DND-41 (cell line): ENCODE measurements around the gene DARS2.

Experiments
- ATAC-seq: fragments of 200-7000 bp; cut with Tn5 transposase; 3 replicates; pipeline ENCODE4 v1.9.1; 2021; ENCODE audit warnings: low read depth; ENCODE audit not compliant: insufficient read depth
- DNase-seq: peaks from one replicate; pipeline ENCODE4 v3.0.0-alpha.2; 2020
- H2AFZ ChIP-seq: 2 replicates; pipeline ENCODE4 v1.6.0; 2012; ENCODE audit warnings: low read depth, low read length
- H3K27ac ChIP-seq: 2 replicates; pipeline ENCODE4 v1.5.1; 2012; ENCODE audit warnings: low read length, inconsistent platforms
- H3K27me3 ChIP-seq: fragments of 200-600 bp; sonication (generic); 2 replicates; pipeline ENCODE4 v1.6.0; 2012; ENCODE audit warnings: low read length, mild to moderate bottlenecking, inconsistent platforms; ENCODE audit not compliant: insufficient read depth, poor library complexity
- H3K36me3 ChIP-seq: 2 replicates; pipeline ENCODE4 v1.5.1; 2012; ENCODE audit warnings: low read length, inconsistent platforms; ENCODE audit not compliant: insufficient read depth
- H3K4me1 ChIP-seq: 2 replicates; pipeline ENCODE4 v1.5.1; 2012; ENCODE audit warnings: mild to moderate bottlenecking, low read length; ENCODE audit not compliant: insufficient read depth
- H3K4me2 ChIP-seq: 2 replicates; pipeline ENCODE4 v1.6.0; 2012; ENCODE audit warnings: mild to moderate bottlenecking, moderate library complexity, low read length, inconsistent platforms; ENCODE audit not compliant: insufficient read depth
- H3K4me3 ChIP-seq, 2 experiments: fragments of 200-600 bp in 1 of 2; shearing (Covaris generic) in 1 of 2; 2 replicates each; pipeline ENCODE4 v1.5.1; 2012 to 2016; ENCODE audit warnings: inconsistent platforms in 2 of 2, low read length in 2 of 2, mild to moderate bottlenecking in 2 of 2, low read depth in 1 of 2, moderate library complexity in 1 of 2
- H3K79me2 ChIP-seq: 2 replicates; pipeline ENCODE4 v1.6.0; 2012; ENCODE audit warnings: low read length, inconsistent platforms; ENCODE audit not compliant: insufficient read depth
- H3K9ac ChIP-seq: 2 replicates; pipeline ENCODE4 v1.6.0; 2012; ENCODE audit warnings: low read depth, mild to moderate bottlenecking, inconsistent platforms, low read length, moderate library complexity
- H3K9me3 ChIP-seq: 2 replicates; pipeline ENCODE4 v1.5.1; 2012; ENCODE audit warnings: low read length, moderate library complexity, mild to moderate bottlenecking, inconsistent platforms; ENCODE audit not compliant: insufficient read depth, severe bottlenecking
- H4K20me1 ChIP-seq: 2 replicates; pipeline ENCODE4 v1.6.0; 2012; ENCODE audit warnings: low read length; ENCODE audit not compliant: insufficient read depth
- EZH2 ChIP-seq: IDR thresholded peaks from 3 replicates; pipeline ENCODE4 v1.6.1; 2012; ENCODE audit warnings: borderline replicate concordance, low read depth, mild to moderate bottlenecking, moderate library complexity, low read length, inconsistent platforms; ENCODE audit not compliant: severe bottlenecking
- TF ChIP-seq, protein P1 (sequence below): IDR thresholded peaks from 2 replicates; pipeline ENCODE4 v1.5.1; 2012; ENCODE audit warnings: borderline replicate concordance, low read length, moderate library complexity, mild to moderate bottlenecking; ENCODE audit not compliant: poor library complexity, severe bottlenecking; ENCODE audit errors: extremely low read depth

DARS2 gene, protein sequence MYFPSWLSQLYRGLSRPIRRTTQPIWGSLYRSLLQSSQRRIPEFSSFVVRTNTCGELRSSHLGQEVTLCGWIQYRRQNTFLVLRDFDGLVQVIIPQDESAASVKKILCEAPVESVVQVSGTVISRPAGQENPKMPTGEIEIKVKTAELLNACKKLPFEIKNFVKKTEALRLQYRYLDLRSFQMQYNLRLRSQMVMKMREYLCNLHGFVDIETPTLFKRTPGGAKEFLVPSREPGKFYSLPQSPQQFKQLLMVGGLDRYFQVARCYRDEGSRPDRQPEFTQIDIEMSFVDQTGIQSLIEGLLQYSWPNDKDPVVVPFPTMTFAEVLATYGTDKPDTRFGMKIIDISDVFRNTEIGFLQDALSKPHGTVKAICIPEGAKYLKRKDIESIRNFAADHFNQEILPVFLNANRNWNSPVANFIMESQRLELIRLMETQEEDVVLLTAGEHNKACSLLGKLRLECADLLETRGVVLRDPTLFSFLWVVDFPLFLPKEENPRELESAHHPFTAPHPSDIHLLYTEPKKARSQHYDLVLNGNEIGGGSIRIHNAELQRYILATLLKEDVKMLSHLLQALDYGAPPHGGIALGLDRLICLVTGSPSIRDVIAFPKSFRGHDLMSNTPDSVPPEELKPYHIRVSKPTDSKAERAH

DNA sequence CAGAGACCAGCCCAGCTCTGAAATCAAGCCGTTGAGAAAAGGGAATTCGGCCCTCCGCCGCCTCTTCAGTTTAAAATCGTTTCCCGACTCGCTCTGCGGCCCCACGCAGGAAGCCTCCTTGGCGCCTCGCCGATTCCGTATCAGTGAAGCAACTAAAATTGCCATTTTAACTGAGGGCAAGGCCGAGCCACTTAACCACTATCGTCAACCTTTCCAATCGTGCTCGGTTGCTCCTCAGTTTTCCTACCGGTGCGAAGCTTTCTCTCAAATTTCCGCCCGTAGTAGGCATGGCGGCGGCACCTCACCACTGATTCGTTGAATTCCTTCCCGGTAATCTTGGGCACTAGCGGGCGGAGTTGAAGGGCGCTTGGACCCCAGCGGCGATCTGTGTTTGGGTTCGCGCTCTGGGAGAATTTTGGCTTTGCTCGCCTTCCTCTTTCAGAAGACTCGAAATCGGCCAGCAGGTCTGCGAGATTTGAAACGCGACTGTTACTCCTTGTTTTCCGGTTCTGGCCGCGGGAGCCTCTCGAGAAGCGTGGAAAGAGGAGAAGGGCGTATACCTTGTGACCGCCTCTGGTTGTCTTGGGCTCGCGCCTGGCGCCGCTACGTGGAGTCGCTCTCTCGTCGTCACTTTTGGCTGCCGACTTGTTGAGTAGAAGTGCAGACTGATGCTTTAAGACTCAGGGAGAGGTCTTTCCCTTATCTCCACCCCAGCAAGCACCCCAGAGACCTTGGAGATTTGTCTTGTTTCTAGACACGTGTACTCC, at the start of gene DARS2, which contains the start of gene CENPL:
DARS2 (plus strand) TSS at position 359 of the 767 bp plus-strand sequence. CDS start 557 bp downstream, outside the sequence.
CENPL (minus strand) TSS at position 569 of the 767 bp plus-strand sequence. CDS start 13,584 bp downstream, outside the sequence.
- Histone ChIP-seq H3K27ac (peak within 1 kb of the TSS; percentile 99), H2AFZ (peak within 1 kb of the TSS; percentile 99), H3K4me2 (peak within 1 kb of the TSS; percentile 88), H3K9ac (peak within 1 kb of the TSS; percentile 88), H3K79me2 (peaks cover 90% of the 10 kb centered on the region), H3K36me3 (peaks cover 30% of the 10 kb centered on the region), H4K20me1 (no peaks in the 10 kb centered on the region; the same call in 1 of the 2 replicates), H3K4me3 (peak within 1 kb of the TSS; percentile 83 to 88), H3K27me3 (no peaks in the 10 kb centered on the region), H3K4me1 (peaks cover 64% of the 10 kb centered on the region), H3K9me3 (no peaks in the 10 kb centered on the region)
- TF ChIP-seq, protein P1, sequence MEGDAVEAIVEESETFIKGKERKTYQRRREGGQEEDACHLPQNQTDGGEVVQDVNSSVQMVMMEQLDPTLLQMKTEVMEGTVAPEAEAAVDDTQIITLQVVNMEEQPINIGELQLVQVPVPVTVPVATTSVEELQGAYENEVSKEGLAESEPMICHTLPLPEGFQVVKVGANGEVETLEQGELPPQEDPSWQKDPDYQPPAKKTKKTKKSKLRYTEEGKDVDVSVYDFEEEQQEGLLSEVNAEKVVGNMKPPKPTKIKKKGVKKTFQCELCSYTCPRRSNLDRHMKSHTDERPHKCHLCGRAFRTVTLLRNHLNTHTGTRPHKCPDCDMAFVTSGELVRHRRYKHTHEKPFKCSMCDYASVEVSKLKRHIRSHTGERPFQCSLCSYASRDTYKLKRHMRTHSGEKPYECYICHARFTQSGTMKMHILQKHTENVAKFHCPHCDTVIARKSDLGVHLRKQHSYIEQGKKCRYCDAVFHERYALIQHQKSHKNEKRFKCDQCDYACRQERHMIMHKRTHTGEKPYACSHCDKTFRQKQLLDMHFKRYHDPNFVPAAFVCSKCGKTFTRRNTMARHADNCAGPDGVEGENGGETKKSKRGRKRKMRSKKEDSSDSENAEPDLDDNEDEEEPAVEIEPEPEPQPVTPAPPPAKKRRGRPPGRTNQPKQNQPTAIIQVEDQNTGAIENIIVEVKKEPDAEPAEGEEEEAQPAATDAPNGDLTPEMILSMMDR: no peak
- TF ChIP-seq EZH2: no peak
- ATAC-seq: peak; percentile 86
- DNase-seq: peak; percentile 95

DNA sequence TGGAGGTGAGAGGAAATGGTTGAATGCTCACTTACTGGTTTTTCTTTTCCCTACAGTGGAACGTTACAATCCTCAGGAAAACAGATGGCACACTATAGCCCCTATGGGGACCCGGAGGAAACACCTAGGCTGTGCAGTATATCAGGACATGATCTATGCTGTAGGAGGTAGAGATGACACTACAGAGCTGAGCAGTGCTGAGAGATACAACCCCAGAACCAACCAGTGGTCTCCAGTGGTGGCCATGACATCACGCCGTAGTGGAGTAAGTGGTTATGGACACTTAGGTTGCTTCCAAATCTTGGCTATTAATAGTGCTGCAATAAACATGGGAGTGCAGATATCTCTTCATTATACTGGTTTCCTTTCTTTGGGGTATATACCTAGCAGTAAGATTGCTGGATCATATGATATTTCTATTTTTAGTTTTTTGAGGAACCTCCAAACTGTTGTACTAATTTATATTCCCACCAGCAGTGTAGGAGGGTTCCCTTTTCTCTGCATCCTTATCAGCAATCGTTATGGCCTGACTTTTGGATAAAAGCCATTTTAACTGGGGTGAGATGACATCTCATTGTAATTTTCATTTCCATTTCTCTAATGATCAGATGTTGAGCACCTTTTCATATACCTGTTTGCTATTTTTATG, 48.8 kb upstream of the DARS2 start:
- Histone ChIP-seq H4K20me1 (no peaks in the 10 kb centered on the region), H3K4me3 (no peak overlapping the region), H3K27me3 (no peaks in the 10 kb centered on the region), H3K4me1 (no peaks in the 10 kb centered on the region), H3K9ac (no peak overlapping the region), H3K79me2 (no peaks in the 10 kb centered on the region), H3K36me3 (peaks cover 54% of the 10 kb centered on the region), H3K4me2 (no peak overlapping the region), H3K27ac (no peak overlapping the region), H2AFZ (no peak overlapping the region), H3K9me3 (no peaks in the 10 kb centered on the region)
- DNase-seq: no peak
- TF ChIP-seq EZH2: no peak
- TF ChIP-seq, protein P1: no peak
- ATAC-seq: no peak

DNA sequence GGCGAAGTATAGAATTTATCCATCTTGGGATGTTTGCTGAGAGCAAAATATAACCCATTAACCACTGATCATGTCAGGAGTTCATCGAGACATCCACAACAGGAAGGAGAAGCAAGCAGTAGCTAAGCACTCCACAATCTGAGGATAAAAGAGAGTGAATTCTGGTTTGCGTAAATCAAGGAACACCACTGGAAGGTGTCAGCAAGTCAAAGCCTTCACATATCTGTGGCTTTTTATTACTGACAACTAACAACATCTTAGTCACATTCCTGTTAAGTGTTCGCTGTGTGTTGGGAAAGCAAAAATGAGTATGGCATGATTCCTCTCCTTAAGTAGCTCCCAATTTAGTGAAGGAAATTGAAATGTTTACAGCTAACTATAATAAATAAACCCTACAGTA, 44.5 kb upstream of the DARS2 start:
- H3K79me2 ChIP-seq: no peaks in the 10 kb centered on the region
- H3K36me3 ChIP-seq: peaks cover 85% of the 10 kb centered on the region
- H2AFZ ChIP-seq: no peak overlapping the region
- H3K4me3 ChIP-seq: no peak overlapping the region
- no peak overlapping the region for H3K9ac ChIP-seq
- H3K9me3 ChIP-seq: no peaks in the 10 kb centered on the region
- TF ChIP-seq, protein P1: no peak
- TF ChIP-seq EZH2: no peak
- H3K27me3 ChIP-seq: no peaks in the 10 kb centered on the region
- no peaks in the 10 kb centered on the region for H3K4me1 ChIP-seq
- no peak for ATAC-seq
- no peak overlapping the region for H3K27ac ChIP-seq
- DNase-seq: no peak
- H4K20me1 ChIP-seq: no peaks in the 10 kb centered on the region
- H3K4me2 ChIP-seq: no peak overlapping the region
